B cell (primary cell): Measurements from ENCODE around the gene NTNG1.

Source experiments
- CTCF ChIP-seq: fragments of 200-600 bp; IDR thresholded peaks from one replicate; pipeline ENCODE4 v1.8.0; 2022; ENCODE audit warnings: antibody characterized with exemption, mild to moderate bottlenecking
- EZH2 ChIP-seq: IDR thresholded peaks from 2 replicates; pipeline ENCODE4 v1.6.1; 2012; ENCODE audit warnings: borderline replicate concordance, low read depth, mild to moderate bottlenecking, moderate library complexity, low read length; ENCODE audit not compliant: insufficient read depth, poor library complexity, severe bottlenecking

DNA sequence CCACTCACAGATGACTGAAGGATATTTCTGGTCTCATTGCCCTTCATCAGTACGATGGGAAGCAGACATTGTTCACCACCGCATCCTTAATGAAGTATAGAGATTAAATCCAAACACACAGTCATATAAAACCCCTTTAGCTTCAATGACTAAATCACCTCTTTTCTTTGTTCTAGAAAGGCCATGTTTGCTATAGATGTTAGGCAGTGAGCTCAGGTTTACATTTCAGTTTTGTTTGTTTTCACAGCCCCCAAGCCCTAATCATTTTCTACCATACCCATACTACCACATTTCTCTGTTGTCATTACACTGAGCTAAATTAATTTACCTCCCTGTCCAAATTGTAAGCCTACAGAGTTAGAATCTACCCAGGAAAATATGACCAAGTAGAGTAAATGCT, 385.1 kb downstream of the NTNG1 start:
- TF ChIP-seq CTCF, result no peak
- TF ChIP-seq EZH2, result no peak
